Panc1 (cell line): Measurements from ENCODE around the gene ADGRF1. TPM values are rescaled to one million over a fixed set of nuclear protein-coding genes. Genes with fewer than 3 reads are reported as not detected.

Experiments
- ATAC-seq: fragments of 200-7000 bp; cut with Tn5 transposase; 2 replicates; pipeline ENCODE4 v1.9.1; 2020; ENCODE audit warnings: mild to moderate bottlenecking, moderate library complexity
- BruUV-seq: library from RNA; stranded (reverse); fragments of 400-500 nt; replicated peaks from 2 replicates; lab custom pipeline; 2021; lab: Mats Ljungman, UMichigan
- CTCF ChIA-PET: fragments of 300-600 bp; sonication (Branson Sonifier 250); formaldehyde crosslinking; loops from one replicate; lab custom pipeline; 2022; ENCODE audit warnings: antibody characterized with exemption; lab: Charles Lee
- POLR2A ChIA-PET: fragments of 300-600 bp; sonication (Branson Sonifier 250); formaldehyde crosslinking; loops from one replicate; lab custom pipeline; 2022; ENCODE audit warnings: antibody characterized with exemption; lab: Charles Lee
- DNase-seq: peaks from one replicate; pipeline ENCODE4 v3.0.0-alpha.2; 2010; ENCODE audit warnings: low read depth, low spot score
- H3K27ac ChIP-seq: 2 replicates; pipeline ENCODE4 v1.5.1; 2011; ENCODE audit warnings: mild to moderate bottlenecking, low read length, inconsistent platforms
- H3K27me3 ChIP-seq: fragments of 200-500 bp; sonication (Bioruptor generic); 2 replicates; pipeline ENCODE4 v1.6.0; 2014; ENCODE audit warnings: low read length, inconsistent platforms; ENCODE audit not compliant: control insufficient read depth, insufficient read depth
- H3K36me3 ChIP-seq: fragments of 200-500 bp; sonication (Bioruptor generic); 2 replicates; pipeline ENCODE4 v1.5.1; 2014; ENCODE audit warnings: inconsistent platforms, mild to moderate bottlenecking, low read length, moderate library complexity; ENCODE audit not compliant: control insufficient read depth, insufficient read depth
- H3K4me1 ChIP-seq: 2 replicates; pipeline ENCODE4 v1.5.1; 2011; ENCODE audit warnings: inconsistent platforms, mild to moderate bottlenecking, low read length, moderate library complexity; ENCODE audit not compliant: control insufficient read depth, insufficient read depth
- H3K4me3 ChIP-seq, 2 experiments: 2 replicates each; pipeline ENCODE4 v1.5.1; 2011 to 2012; ENCODE audit warnings: low read depth in 2 of 2, low read length in 2 of 2, mild to moderate bottlenecking in 2 of 2, inconsistent platforms in 1 of 2, moderate library complexity in 1 of 2
- H3K9me3 ChIP-seq: fragments of 200-500 bp; sonication (Bioruptor generic); 2 replicates; pipeline ENCODE4 v1.5.1; 2014; ENCODE audit warnings: low read depth, mild to moderate bottlenecking, inconsistent platforms, low read length, moderate library complexity; ENCODE audit not compliant: control insufficient read depth, insufficient read depth
- POLR2AphosphoS5 ChIP-seq: IDR thresholded peaks from 2 replicates; pipeline ENCODE4 v1.6.1; 2012; ENCODE audit warnings: mild to moderate bottlenecking, low read depth, low read length, moderate library complexity
- REST ChIP-seq, 2 experiments: IDR thresholded peaks; 2 replicates each; pipeline ENCODE4 v1.6.1; 2011 to 2012; ENCODE audit warnings: low read depth in 2 of 2, control low read depth in 1 of 2, low read length in 1 of 2, mild to moderate bottlenecking in 1 of 2, moderate library complexity in 1 of 2; ENCODE audit not compliant: insufficient read depth in 1 of 2
- SIN3A ChIP-seq: IDR thresholded peaks from 2 replicates; pipeline ENCODE4 v1.6.1; 2012; ENCODE audit warnings: low read depth, mild to moderate bottlenecking, low read length, moderate library complexity, borderline replicate concordance; ENCODE audit not compliant: insufficient read depth
- TCF7L2 ChIP-seq: IDR thresholded peaks from 2 replicates; pipeline ENCODE4 v1.6.1; 2011; ENCODE audit warnings: mild to moderate bottlenecking, low read depth, low read length, inconsistent platforms
- in situ Hi-C: cut with HindIII; loops from 2 replicates; pipeline ENCODE4 v1.10.0; 2016; ENCODE audit warnings: low sequenced_read_pairs, low pct_unique_long_range_greater_than_20kb
- intact Hi-C: fragments of 100-400 bp; cut with micrococcal nuclease; formaldehyde crosslinking; loops from one replicate; pipeline ENCODE4 v1.10.0; 2022; ENCODE audit not compliant: unreplicated experiment
- total RNA-seq: library from RNA; stranded (reverse); gene quantifications from one replicate; pipeline ENCODE4 v1.2.1, GENCODE V29; 2021; ENCODE audit not compliant: unreplicated experiment
- TF ChIP-seq, protein P1 (sequence below): fragments of 450-650 bp; IDR thresholded peaks from 2 replicates; pipeline ENCODE4 v1.5.1; 2017; ENCODE audit warnings: mild to moderate bottlenecking

Gene ADGRF1
- total RNA-seq, 1 experiment from 2014 or later = 0.95 TPM

- ChIA-PET CTCF (no interaction called here), POLR2A (no interaction called here)
- no TSS peak for BruUV-seq
- no peak for DNase-seq
- H3K27ac ChIP-seq = no peak overlapping the region
- H3K4me3 ChIP-seq = no peak overlapping the region
- H3K9me3 ChIP-seq = no peaks in the 10 kb centered on the region
- in situ Hi-C loops (no loop called here), intact Hi-C loops (no loop called here)
- H3K27me3 ChIP-seq = no peaks in the 10 kb centered on the region
- TF ChIP-seq, protein P1, sequence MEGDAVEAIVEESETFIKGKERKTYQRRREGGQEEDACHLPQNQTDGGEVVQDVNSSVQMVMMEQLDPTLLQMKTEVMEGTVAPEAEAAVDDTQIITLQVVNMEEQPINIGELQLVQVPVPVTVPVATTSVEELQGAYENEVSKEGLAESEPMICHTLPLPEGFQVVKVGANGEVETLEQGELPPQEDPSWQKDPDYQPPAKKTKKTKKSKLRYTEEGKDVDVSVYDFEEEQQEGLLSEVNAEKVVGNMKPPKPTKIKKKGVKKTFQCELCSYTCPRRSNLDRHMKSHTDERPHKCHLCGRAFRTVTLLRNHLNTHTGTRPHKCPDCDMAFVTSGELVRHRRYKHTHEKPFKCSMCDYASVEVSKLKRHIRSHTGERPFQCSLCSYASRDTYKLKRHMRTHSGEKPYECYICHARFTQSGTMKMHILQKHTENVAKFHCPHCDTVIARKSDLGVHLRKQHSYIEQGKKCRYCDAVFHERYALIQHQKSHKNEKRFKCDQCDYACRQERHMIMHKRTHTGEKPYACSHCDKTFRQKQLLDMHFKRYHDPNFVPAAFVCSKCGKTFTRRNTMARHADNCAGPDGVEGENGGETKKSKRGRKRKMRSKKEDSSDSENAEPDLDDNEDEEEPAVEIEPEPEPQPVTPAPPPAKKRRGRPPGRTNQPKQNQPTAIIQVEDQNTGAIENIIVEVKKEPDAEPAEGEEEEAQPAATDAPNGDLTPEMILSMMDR = no peak
- TF ChIP-seq SIN3A (no peak), TCF7L2 (no peak), POLR2AphosphoS5 (no peak), REST (IDR thresholded peaks at IDR 0.05; ENCODE audit: insufficient read depth in 1 of 2, low read depth in 2 of 2, low read length in 1 of 2) (no peak)
- ATAC-seq = no peak
- H3K4me1 ChIP-seq = no peaks in the 10 kb centered on the region; the same call in 1 of the 2 replicates
- H3K36me3 ChIP-seq = no peaks in the 10 kb centered on the region
These were observed 41.3 kb downstream of the ADGRF1 start for GRCh38 chr6:47000842-47001241.

DNA sequence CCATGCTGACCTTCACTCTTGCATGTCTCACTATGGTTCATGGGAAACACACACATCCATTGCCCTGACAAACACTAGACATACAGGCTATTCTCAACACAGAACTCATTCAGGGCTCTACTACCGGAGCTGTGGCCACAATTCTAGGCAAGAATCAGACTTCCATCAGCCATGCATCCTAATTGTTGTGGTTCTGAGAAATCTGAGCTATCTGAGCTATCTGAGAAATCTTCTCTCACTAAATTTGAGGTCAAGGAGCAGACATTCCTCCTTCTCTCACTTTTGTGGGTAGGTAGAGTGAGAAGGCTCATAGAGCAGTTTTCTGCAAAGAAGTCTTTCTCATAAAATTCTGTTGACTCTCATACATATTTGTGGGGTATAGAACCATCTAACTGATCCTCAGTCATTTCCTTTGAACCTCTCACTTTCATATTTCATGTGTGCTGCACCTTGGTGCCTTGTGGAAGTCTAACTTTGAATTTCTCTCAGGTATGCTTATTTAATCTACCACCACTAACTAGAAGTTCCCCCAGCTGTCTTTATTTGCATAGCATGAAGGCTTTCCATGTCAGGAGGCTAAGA lies 43.6 kb downstream of the ADGRF1 start:
- TF ChIP-seq, protein P1 = no peak
- no peak for TF ChIP-seq REST (IDR thresholded peaks at IDR 0.05; ENCODE audit: insufficient read depth in 1 of 2, low read depth in 2 of 2, low read length in 1 of 2)
- TF ChIP-seq SIN3A = no peak
- no peak for TF ChIP-seq POLR2AphosphoS5
- no peak for TF ChIP-seq TCF7L2
- Histone ChIP-seq H3K27ac (no peak overlapping the region), H3K27me3 (no peaks in the 10 kb centered on the region), H3K36me3 (no peaks in the 10 kb centered on the region), H3K4me3 (no peak overlapping the region), H3K4me1 (no peaks in the 10 kb centered on the region), H3K9me3 (no peaks in the 10 kb centered on the region)
- in situ Hi-C loops = no loop called here
- ATAC-seq (no peak), DNase-seq (no peak)
- BruUV-seq = no TSS peak
- ChIA-PET CTCF (no interaction called here), POLR2A (no interaction called here)
- intact Hi-C loops = no loop called here
